RWPE1 (cell line): ENCODE results near the gene DAND5.

Experiments used
- CTCF ChIA-PET: fragments of 350-600 bp; sonication (Branson Sonifier 250); formaldehyde crosslinking; extraction: SDS; loops from one replicate; lab custom pipeline; 2021; lab: Yijun Ruan, JAX
- POLR2A ChIA-PET: fragments of 400-600 bp; formaldehyde crosslinking; extraction: SDS; loops from one replicate; lab custom pipeline; 2020; ENCODE audit warnings: antibody characterized with exemption; ENCODE audit not compliant: low non-redundant PET; lab: Yijun Ruan, JAX
- DNase-seq: peaks from one replicate; pipeline ENCODE4 v3.0.0; 2012; ENCODE audit warnings: low spot score
- H3K27ac ChIP-seq: fragments of 450-650 bp; 2 replicates; pipeline ENCODE4 v1.5.1; 2017
- TF ChIP-seq, protein P1 (sequence below): fragments of 450-650 bp; conservative IDR thresholded peaks from 2 replicates; pipeline ENCODE4 v1.5.1; 2017; ENCODE audit warnings: low read depth, mild to moderate bottlenecking

Gene DAND5, protein sequence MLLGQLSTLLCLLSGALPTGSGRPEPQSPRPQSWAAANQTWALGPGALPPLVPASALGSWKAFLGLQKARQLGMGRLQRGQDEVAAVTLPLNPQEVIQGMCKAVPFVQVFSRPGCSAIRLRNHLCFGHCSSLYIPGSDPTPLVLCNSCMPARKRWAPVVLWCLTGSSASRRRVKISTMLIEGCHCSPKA

DNA sequence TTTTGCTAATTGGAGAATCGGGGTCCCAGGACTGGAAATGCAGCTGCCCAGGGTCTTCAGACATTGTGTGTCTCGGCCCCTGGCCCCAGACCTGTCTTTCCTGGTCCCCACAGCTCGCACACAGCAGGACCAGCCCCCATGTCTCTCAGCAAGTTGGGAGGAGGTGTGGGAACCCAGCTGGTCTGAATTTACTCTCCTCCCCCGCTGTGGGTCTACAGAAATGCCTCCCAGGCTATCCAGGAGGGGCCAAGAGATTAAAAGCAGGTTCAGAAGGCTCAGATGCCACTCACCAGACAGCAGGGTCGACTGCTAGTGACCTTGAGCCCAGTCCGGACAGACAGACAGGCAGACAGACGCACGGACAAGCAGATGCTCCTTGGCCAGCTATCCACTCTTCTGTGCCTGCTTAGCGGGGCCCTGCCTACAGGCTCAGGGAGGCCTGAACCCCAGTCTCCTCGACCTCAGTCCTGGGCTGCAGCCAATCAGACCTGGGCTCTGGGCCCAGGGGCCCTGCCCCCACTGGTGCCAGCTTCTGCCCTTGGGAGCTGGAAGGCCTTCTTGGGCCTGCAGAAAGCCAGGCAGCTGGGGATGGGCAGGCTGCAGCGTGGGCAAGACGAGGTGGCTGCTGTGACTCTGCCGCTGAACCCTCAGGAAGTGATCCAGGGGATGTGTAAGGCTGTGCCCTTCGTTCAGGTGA, at the start of gene DAND5:
Gene DAND5, plus strand, starts transcription at position 285 of the 697 bp plus-strand sequence. Its CDS starts 85 bp downstream, at position 370.
- CTCF ChIA-PET: interaction anchor here (0.7 to 1.4 kb wide), 2 partner anchors 8 to 209 kb away, joined by 3 to 9 read pairs; no protein-coding TSS in a partner anchor
- peak within 1 kb of the TSS; percentile 55 for H3K27ac ChIP-seq
- DNase-seq: no peak
- POLR2A ChIA-PET: no interaction called here
- TF ChIP-seq, protein P1, sequence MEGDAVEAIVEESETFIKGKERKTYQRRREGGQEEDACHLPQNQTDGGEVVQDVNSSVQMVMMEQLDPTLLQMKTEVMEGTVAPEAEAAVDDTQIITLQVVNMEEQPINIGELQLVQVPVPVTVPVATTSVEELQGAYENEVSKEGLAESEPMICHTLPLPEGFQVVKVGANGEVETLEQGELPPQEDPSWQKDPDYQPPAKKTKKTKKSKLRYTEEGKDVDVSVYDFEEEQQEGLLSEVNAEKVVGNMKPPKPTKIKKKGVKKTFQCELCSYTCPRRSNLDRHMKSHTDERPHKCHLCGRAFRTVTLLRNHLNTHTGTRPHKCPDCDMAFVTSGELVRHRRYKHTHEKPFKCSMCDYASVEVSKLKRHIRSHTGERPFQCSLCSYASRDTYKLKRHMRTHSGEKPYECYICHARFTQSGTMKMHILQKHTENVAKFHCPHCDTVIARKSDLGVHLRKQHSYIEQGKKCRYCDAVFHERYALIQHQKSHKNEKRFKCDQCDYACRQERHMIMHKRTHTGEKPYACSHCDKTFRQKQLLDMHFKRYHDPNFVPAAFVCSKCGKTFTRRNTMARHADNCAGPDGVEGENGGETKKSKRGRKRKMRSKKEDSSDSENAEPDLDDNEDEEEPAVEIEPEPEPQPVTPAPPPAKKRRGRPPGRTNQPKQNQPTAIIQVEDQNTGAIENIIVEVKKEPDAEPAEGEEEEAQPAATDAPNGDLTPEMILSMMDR: no peak

DNA sequence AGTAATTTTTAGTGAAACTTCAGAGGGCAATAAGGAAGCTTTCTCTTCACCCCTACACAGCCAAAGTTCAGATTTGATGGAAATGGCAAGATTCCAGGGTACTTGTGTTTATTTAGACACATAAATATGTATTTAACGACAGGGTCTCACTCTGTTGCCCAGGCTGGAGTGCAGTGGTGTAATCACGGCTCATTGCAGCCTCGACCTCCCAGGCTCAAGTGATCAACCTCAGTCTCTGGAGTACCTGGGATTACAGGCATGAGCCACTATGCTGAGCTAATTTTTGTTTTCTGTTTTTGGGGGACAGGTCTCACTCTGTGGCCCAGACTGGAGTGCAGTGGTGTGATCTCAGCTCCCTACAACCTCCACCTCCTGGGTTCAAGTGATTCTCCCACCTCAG, 48.3 kb upstream of the DAND5 start:
- TF ChIP-seq, protein P1: no peak
- CTCF ChIA-PET: interaction anchor here (0.6 to 0.7 kb wide), 2 partner anchors 17 to 44 kb away, joined by 3 read pairs; no protein-coding TSS in a partner anchor
- POLR2A ChIA-PET: interaction anchor here (0.6 to 0.7 kb wide), 2 partner anchors 11 to 115 kb away, joined by 4 to 5 read pairs; no protein-coding TSS in a partner anchor
- H3K27ac ChIP-seq: peak overlapping the region; percentile 61
- DNase-seq: no peak

DNA sequence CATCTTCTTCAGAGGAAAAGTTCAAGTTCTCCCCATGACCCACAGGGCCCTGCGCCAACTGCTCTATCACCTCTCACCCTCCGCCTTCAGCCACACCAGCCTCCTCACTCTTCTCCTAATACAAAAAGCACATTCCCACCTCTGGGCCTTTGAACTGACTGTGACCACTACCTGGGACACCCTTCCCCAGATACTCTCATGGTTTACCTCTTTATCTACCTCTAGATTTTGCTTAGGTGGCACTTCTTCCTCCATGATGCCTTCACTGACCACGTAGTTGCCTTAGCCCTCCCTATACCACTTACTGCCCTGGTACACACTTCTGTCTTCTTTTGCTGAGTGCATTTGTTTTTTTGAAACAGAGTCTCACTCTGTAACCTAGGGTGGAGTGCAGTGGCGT, 46.4 kb upstream of the DAND5 start:
- no peak overlapping the region for H3K27ac ChIP-seq
- TF ChIP-seq, protein P1: no peak
- ChIA-PET POLR2A (no interaction called here), CTCF (no interaction called here)
- no peak for DNase-seq

DNA sequence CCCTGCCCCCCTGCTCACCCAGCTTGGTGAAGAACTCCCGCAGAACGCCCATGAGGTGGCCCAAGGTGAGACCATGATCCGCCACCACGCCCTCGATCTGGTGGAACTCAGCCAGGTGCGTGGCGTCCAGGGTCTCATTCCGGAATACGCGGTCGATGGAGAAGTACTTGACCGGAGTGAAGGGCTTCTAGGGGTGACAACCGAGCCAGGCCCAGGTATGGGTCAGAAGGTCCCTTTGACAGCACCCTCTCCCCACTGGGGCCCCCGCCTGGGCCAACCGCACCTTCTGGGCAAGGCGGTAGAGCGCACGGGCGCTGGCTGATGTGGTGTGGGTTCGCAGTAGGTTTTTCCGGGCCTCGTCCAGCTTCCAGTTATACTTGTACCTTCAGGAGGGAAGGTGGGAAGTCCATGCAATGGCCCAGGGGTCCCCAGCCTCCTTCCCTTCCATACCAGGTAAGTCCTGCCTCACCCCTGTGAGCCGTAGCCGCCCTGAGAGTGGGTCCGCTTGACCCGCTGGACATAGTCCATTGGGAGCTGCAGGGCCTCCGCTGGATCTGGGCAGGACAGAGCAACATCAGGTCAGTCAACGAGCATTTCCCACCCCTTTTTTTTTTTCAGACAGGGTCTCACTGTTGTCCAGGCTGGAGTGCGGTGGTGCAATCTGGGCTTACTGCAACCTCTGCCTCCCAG, 44.6 kb upstream of the DAND5 start:
- TF ChIP-seq, protein P1: no peak
- DNase-seq: no peak
- CTCF ChIA-PET: interaction anchor here (0.5 to 0.8 kb wide), 2 partner anchors 40 to 163 kb away, joined by 3 to 4 read pairs; no protein-coding TSS in a partner anchor
- POLR2A ChIA-PET: no interaction called here
- no peak overlapping the region for H3K27ac ChIP-seq

DNA sequence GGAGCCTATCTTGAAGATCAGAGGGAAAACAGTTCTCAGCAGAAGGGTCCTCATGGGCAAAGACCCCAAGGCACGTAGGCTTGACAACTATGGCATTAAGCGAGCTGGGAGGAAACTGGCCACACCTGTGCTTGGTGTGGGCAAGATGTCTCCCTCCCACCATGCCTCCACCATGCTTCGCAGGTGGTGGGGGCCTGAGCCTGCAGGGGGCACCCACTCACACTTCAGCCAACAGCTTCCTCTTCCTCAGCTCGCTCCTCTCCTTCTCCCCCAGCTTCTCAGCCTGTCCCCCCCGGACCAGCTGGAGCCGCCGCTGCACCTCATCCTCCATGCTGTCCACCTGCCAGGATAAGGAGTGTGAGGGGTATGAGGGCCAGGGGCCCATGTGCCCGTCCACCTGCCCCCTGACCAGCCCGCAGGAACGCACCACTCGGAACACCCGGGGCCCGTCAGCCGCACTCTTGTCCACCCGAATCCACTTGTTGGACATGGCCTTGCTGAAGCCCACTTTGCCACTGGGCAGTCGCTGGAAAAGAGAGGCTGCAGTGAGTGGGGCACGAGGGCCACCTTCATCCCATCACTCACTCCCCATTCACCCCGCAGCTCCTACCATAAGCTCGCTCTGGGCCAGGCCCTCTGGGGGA, 39.3 kb upstream of the DAND5 start:
- DNase-seq: no peak
- ChIA-PET CTCF (no interaction called here), POLR2A (no interaction called here)
- H3K27ac ChIP-seq: 0 out of 2 replicates have a peak overlapping the region, but pooled peaks have one; percentile 2
- TF ChIP-seq, protein P1: no peak
